ENCODE results near the gene DNASE1L2.
"Not testable (repeated sequence)": the region's sequence is repeated elsewhere in the genome, so short reads cannot be mapped to it uniquely, and the experiment has no call there.

DNASE1L2 gene

GRCh38 chr16:2203119-2203688 lies 33.0 kb upstream of the DNASE1L2 start:
- not testable (repeated sequence) for DNase-seq (ENCODE audit: low read depth in 1 of 2, low spot score in 1 of 2)

GRCh38 chr16:2204416-2205103 lies 31.7 kb upstream of the DNASE1L2 start:
- no peak for DNase-seq (ENCODE audit: low read depth in 1 of 2, low spot score in 1 of 2)

- peak; percentile 77 to 89 for DNase-seq (ENCODE audit: low read depth in 1 of 2, low spot score in 1 of 2)
Observed at GRCh38 chr16:2205104-2205966, 30.9 kb upstream of the DNASE1L2 start, which contains the start of gene MLST8. TSS of gene MLST8 (plus strand) at chr16:2205454. CDS start at chr16:2206086, 632 bp downstream.

- no peak for DNase-seq (ENCODE audit: low read depth in 1 of 2, low spot score in 1 of 2)
Observed at GRCh38 chr16:2205967-2206313, 30.3 kb upstream of the DNASE1L2 start.

GRCh38 chr16:2206420-2206779 lies 29.8 kb upstream of the DNASE1L2 start:
- DNase-seq (ENCODE audit: low read depth in 1 of 2, low spot score in 1 of 2) = no peak

GRCh38 chr16:2206780-2207433 lies 29.3 kb upstream of the DNASE1L2 start:
- DNase-seq (ENCODE audit: low read depth in 1 of 2, low spot score in 1 of 2) = no peak

GRCh38 chr16:2207872-2208271 lies 28.4 kb upstream of the DNASE1L2 start:
- DNase-seq (ENCODE audit: low read depth in 1 of 2, low spot score in 1 of 2) = no peak

- DNase-seq (ENCODE audit: low read depth in 1 of 2, low spot score in 1 of 2) = no peak
Observed at GRCh38 chr16:2208308-2208707, 27.9 kb upstream of the DNASE1L2 start.

- no peak for DNase-seq (ENCODE audit: low read depth in 1 of 2, low spot score in 1 of 2)
Observed at GRCh38 chr16:2208772-2209171, 27.5 kb upstream of the DNASE1L2 start.

- DNase-seq (ENCODE audit: low read depth in 1 of 2, low spot score in 1 of 2) = no peak
Observed at GRCh38 chr16:2209258-2210008, 26.8 kb upstream of the DNASE1L2 start.

- no peak for DNase-seq (ENCODE audit: low read depth in 1 of 2, low spot score in 1 of 2)
Observed at GRCh38 chr16:2210009-2210332, 26.3 kb upstream of the DNASE1L2 start.

- DNase-seq (ENCODE audit: low read depth in 1 of 2, low spot score in 1 of 2) = no peak
Observed at GRCh38 chr16:2210386-2211365, 25.6 kb upstream of the DNASE1L2 start, which contains the start of gene BRICD5. TSS of gene BRICD5 (minus strand) at chr16:2210863. CDS start at chr16:2210833, 30 bp downstream.

GRCh38 chr16:2211923-2212347 lies 24.3 kb upstream of the DNASE1L2 start:
- no peak for DNase-seq (ENCODE audit: low read depth in 1 of 2, low spot score in 1 of 2)

GRCh38 chr16:2212362-2213324 lies 23.6 kb upstream of the DNASE1L2 start:
- no peak for DNase-seq (ENCODE audit: low read depth in 1 of 2, low spot score in 1 of 2)

- no peak for DNase-seq (ENCODE audit: low read depth in 1 of 2, low spot score in 1 of 2)
Observed at GRCh38 chr16:2213817-2214718, 22.2 kb upstream of the DNASE1L2 start.

GRCh38 chr16:2214719-2214968 lies 21.6 kb upstream of the DNASE1L2 start, which contains the start of gene PGP:
TSS of gene PGP (minus strand) at chr16:2214840. CDS start at chr16:2214777, 63 bp downstream.
- DNase-seq (ENCODE audit: low read depth in 1 of 2, low spot score in 1 of 2) = no peak

GRCh38 chr16:2216330-2216729 lies 19.9 kb upstream of the DNASE1L2 start:
- DNase-seq (ENCODE audit: low read depth in 1 of 2, low spot score in 1 of 2) = no peak
